AML-193 (cell line): Measurements from ENCODE around the gene CATSPER4.
"Not testable (repeated sequence)": the region's sequence is repeated elsewhere in the genome, so short reads cannot be mapped to it uniquely, and the experiment has no call there.

Experiments
- DNase-seq, 2 experiments: peaks; one replicate each; lab custom pipeline; 2025; lab: John Stamatoyannopoulos, UW

CATSPER4 gene

GRCh38 chr1:26195805-26196204, 5.4 kb downstream of the CATSPER4 start:
- DNase-seq, result no peak

- DNase-seq, result no peak
Observed at GRCh38 chr1:26197301-26197700, 6.9 kb downstream of the CATSPER4 start.

GRCh38 chr1:26197813-26198212, 7.4 kb downstream of the CATSPER4 start:
- DNase-seq, result no peak

- no peak for DNase-seq
Observed at GRCh38 chr1:26200413-26200812, 10.0 kb downstream of the CATSPER4 start.

- no peak for DNase-seq
Observed at GRCh38 chr1:26203642-26204318, 13.4 kb downstream of the CATSPER4 start.

GRCh38 chr1:26210147-26210870, 19.9 kb downstream of the CATSPER4 start:
- DNase-seq, result no peak

GRCh38 chr1:26212726-26213125, 22.3 kb downstream of the CATSPER4 start:
- DNase-seq, result no peak

- DNase-seq, result no peak
Observed at GRCh38 chr1:26213335-26213905, 23.0 kb downstream of the CATSPER4 start.

GRCh38 chr1:26215246-26215645, 24.8 kb downstream of the CATSPER4 start:
- DNase-seq, result no peak

- no peak for DNase-seq
Observed at GRCh38 chr1:26218906-26219494, 28.6 kb downstream of the CATSPER4 start.

GRCh38 chr1:26220199-26220912, 30.0 kb downstream of the CATSPER4 start:
- DNase-seq, result no peak

GRCh38 chr1:26221094-26221493, 30.7 kb downstream of the CATSPER4 start:
- no peak for DNase-seq

GRCh38 chr1:26224606-26225005, 34.2 kb downstream of the CATSPER4 start:
- no peak for DNase-seq

GRCh38 chr1:26225033-26225831, 34.8 kb downstream of the CATSPER4 start:
- DNase-seq, result no peak

GRCh38 chr1:26230682-26231081, 40.3 kb downstream of the CATSPER4 start:
- not testable (repeated sequence) for DNase-seq

GRCh38 chr1:26233903-26234643, 43.7 kb downstream of the CATSPER4 start, which contains the start of gene CEP85:
Gene CEP85 (plus strand): TSS chr1:26234200. CDS start chr1:26239784, 5,584 bp downstream.
- peak; percentile 92 to 94 for DNase-seq

GRCh38 chr1:26234644-26235370, 44.4 kb downstream of the CATSPER4 start:
- DNase-seq, result peak in 1 of 2 experiments; percentile 2

- DNase-seq, result peak; percentile 40 to 45
Observed at GRCh38 chr1:26237230-26237966, 47.0 kb downstream of the CATSPER4 start.

- DNase-seq, result no peak
Observed at GRCh38 chr1:26239936-26240335, 49.5 kb downstream of the CATSPER4 start.
